ENCODE results near the gene LRMDA. TPM values are rescaled to one million over a fixed set of nuclear protein-coding genes. Genes with fewer than 3 reads are reported as not detected.

The LRMDA gene
- total and polyA plus RNA-seq, 2 of the 13 experiments (the other 11 are each of a cell fraction or from before 2014, with no cell fraction given), result 13.4 to 22.0 TPM

GRCh38 chr10:75977139-75977538, 545.7 kb downstream of the LRMDA start:
- Histone ChIP-seq H3K4me2 (ENCODE audit: low read depth, low read length) (no peak overlapping the region), H2AFZ (ENCODE audit: low read length) (no peak overlapping the region), H3K36me3 (replicated peaks in 1 of 2; ENCODE audit: control insufficient read depth in 1 of 2, insufficient read depth in 2 of 2, low read length in 2 of 2) (no peaks in the 10 kb centered on the region), H3K9me3 (ENCODE audit: low read length) (no peaks in the 10 kb centered on the region), H4K20me1 (ENCODE audit: insufficient read depth, low read length) (no peaks in the 10 kb centered on the region), H3K79me2 (ENCODE audit: insufficient read depth, low read length) (no peaks in the 10 kb centered on the region), H3K27me3 (ENCODE audit: control insufficient read depth in 1 of 2, insufficient read depth in 2 of 2, low read length in 2 of 2) (no peaks in the 10 kb centered on the region), H3K27ac (ENCODE audit: extremely low read length, insufficient read depth, low read length) (no peak overlapping the region), H3K4me1 (ENCODE audit: insufficient read depth, low read length) (peaks cover 13% of the 10 kb centered on the region), H3K9ac (ENCODE audit: insufficient read depth, low read depth, low read length) (no peak overlapping the region), H3K4me3 (replicated peaks in 1 of 3; ENCODE audit: insufficient read depth in 1 of 3, low read depth in 2 of 3, low read length in 3 of 3) (no peak overlapping the region)
- in situ Hi-C loops (cut with HindIII; ENCODE audit: extremely low pct_ligation_motif_present, low pct_unique_long_range_greater_than_20kb) (no loop called here), intact Hi-C loops (cut with micrococcal nuclease; ENCODE audit: unreplicated experiment) (no loop called here)
- FAIRE-seq (no peak), DNase-seq (ENCODE audit: low spot score) (no peak), ATAC-seq (no peak)
- POLR2A ChIA-PET, result no interaction called here
- CTCF ChIA-PET (ENCODE audit: low intra/inter-chr PET ratio, low total read pairs), result no interaction called here
- no peak for TF ChIP-seq FOXP4 (CRISPR knock-in tag; IDR thresholded peaks at IDR 0.05)
- no peak for TF ChIP-seq ZNF7 (CRISPR knock-in tag; IDR thresholded peaks at IDR 0.05)
- TF ChIP-seq ZBTB1 (CRISPR knock-in tag; IDR thresholded peaks at IDR 0.05; ENCODE audit: borderline replicate concordance), result no peak
- TF ChIP-seq ZBTB21 (CRISPR knock-in tag; IDR thresholded peaks at IDR 0.05), result no peak
- no peak for TF ChIP-seq ZNF850 (CRISPR knock-in tag; conservative IDR thresholded peaks at IDR 0.05)
- TF ChIP-seq FOSL2 (CRISPR knock-in tag; IDR thresholded peaks at IDR 0.05), result no peak
- TF ChIP-seq ZNF335 (CRISPR knock-in tag; IDR thresholded peaks at IDR 0.05), result no peak
- no peak for TF ChIP-seq ZNF333 (CRISPR knock-in tag; IDR thresholded peaks at IDR 0.05; ENCODE audit: borderline replicate concordance)
- no peak for TF ChIP-seq ZNF790 (CRISPR knock-in tag; IDR thresholded peaks at IDR 0.05; ENCODE audit: borderline replicate concordance)
- TF ChIP-seq PBX2 (CRISPR knock-in tag; IDR thresholded peaks at IDR 0.05), result no peak
- no peak for TF ChIP-seq ZNF460 (CRISPR knock-in tag; IDR thresholded peaks at IDR 0.05; ENCODE audit: borderline replicate concordance)
- TF ChIP-seq ZBTB33 (CRISPR knock-in tag; IDR thresholded peaks at IDR 0.05), result no peak
- no peak for TF ChIP-seq ISX (CRISPR knock-in tag; conservative IDR thresholded peaks at IDR 0.05)
- no peak for TF ChIP-seq MXD3 (CRISPR knock-in tag; IDR thresholded peaks at IDR 0.05)
- no peak for TF ChIP-seq PLRG1 (conservative IDR thresholded peaks at IDR 0.05)
- no TSS peak for BruUV-seq (replicated peaks)
- WGBS (ENCODE audit: low lambda C conversion rate), result 88% methylated on average over 4 of the region's 4 CpGs

Data from HepG2 (cell line).